Neural cell (in vitro differentiated cells): ENCODE measurements around the gene PABPN1L. TPM values are rescaled to one million over a fixed set of nuclear protein-coding genes. Genes with fewer than 3 reads are reported as not detected.

Source experiments
- H2AFZ ChIP-seq: fragments of 200-600, 300-800 bp; sonication (generic), shearing (Covaris generic); 2 replicates; pipeline ENCODE4 v1.6.0; 2014; ENCODE audit warnings: low read depth, mild to moderate bottlenecking, antibody characterized with exemption, low read length, moderate library complexity
- H3F3A ChIP-seq: fragments of 200-600 bp; shearing (Covaris generic); 2 replicates; pipeline ENCODE4 v1.6.1; 2016; ENCODE audit warnings: mild to moderate bottlenecking, moderate library complexity, mixed read lengths, antibody characterized with exemption, low read length; ENCODE audit not compliant: insufficient read depth, poor library complexity, severe bottlenecking
- H3K27ac ChIP-seq: fragments of 200-600, 300-800 bp; sonication (generic), shearing (Covaris generic); 2 replicates; pipeline ENCODE4 v1.5.1; 2014; ENCODE audit warnings: mild to moderate bottlenecking, low read length, moderate library complexity
- H3K27me3 ChIP-seq: fragments of 300-800, 200-600 bp; sonication (generic), shearing (Covaris generic); 2 replicates; pipeline ENCODE4 v1.6.0; 2014; ENCODE audit warnings: mild to moderate bottlenecking, low read depth, low read length, moderate library complexity; ENCODE audit not compliant: insufficient read depth
- H3K36me3 ChIP-seq: fragments of 300-800, 200-600 bp; sonication (generic), shearing (Covaris generic); 2 replicates; pipeline ENCODE4 v1.5.1; 2014; ENCODE audit warnings: mild to moderate bottlenecking, antibody characterized with exemption, low read length, moderate library complexity; ENCODE audit not compliant: insufficient read depth
- H3K4me2 ChIP-seq: fragments of 300-800, 200-600 bp; sonication (generic), shearing (Covaris generic); 2 replicates; pipeline ENCODE4 v1.6.0; 2014; ENCODE audit warnings: mild to moderate bottlenecking, low read length
- H3K4me3 ChIP-seq: fragments of 300-800, 200-600 bp; sonication (generic), shearing (Covaris generic); 2 replicates; pipeline ENCODE4 v1.5.1; 2014; ENCODE audit warnings: mild to moderate bottlenecking, low read length, moderate library complexity
- H3K79me2 ChIP-seq: fragments of 200-600 bp; shearing (Covaris generic); replicated peaks from 2 replicates; pipeline ENCODE4 v1.6.0; 2014; ENCODE audit warnings: mild to moderate bottlenecking, low read length, moderate library complexity; ENCODE audit not compliant: insufficient read depth
- H3K9ac ChIP-seq: fragments of 300-800, 200-600 bp; sonication (generic), shearing (Covaris generic); 2 replicates; pipeline ENCODE4 v1.6.1; 2016; ENCODE audit warnings: mild to moderate bottlenecking, low read length, mixed read lengths
- H3K9me2 ChIP-seq: fragments of 200-600 bp; shearing (Covaris generic); 2 replicates; pipeline ENCODE4 v1.6.1; 2016; ENCODE audit warnings: mild to moderate bottlenecking, low read length, mixed read lengths; ENCODE audit not compliant: insufficient read depth
- H3K9me3 ChIP-seq: fragments of 200-600, 300-800 bp; sonication (generic), shearing (Covaris generic); 2 replicates; pipeline ENCODE4 v1.6.1; 2016; ENCODE audit warnings: mild to moderate bottlenecking, mixed run types, low read length, moderate library complexity, mixed read lengths
- H4K20me1 ChIP-seq: fragments of 200-600 bp; shearing (Covaris generic); 2 replicates; pipeline ENCODE4 v1.6.1; 2016; ENCODE audit warnings: mild to moderate bottlenecking, mixed run types; ENCODE audit not compliant: insufficient read depth
- CTCF ChIP-seq: fragments of 450-650 bp; IDR thresholded peaks from 2 replicates; pipeline ENCODE4 v1.5.1; 2014; ENCODE audit warnings: antibody characterized with exemption, mild to moderate bottlenecking, moderate library complexity; ENCODE audit not compliant: poor library complexity, severe bottlenecking
- EP300 ChIP-seq: fragments of 450-650 bp; conservative IDR thresholded peaks from 2 replicates; pipeline ENCODE4 v1.6.1; 2014; ENCODE audit warnings: antibody characterized with exemption, mild to moderate bottlenecking, moderate library complexity; ENCODE audit not compliant: poor library complexity, severe bottlenecking
- EZH2 ChIP-seq: fragments of 200-600, 300-800 bp; shearing (Covaris generic), sonication (generic); IDR thresholded peaks from 2 replicates; pipeline ENCODE4 v1.6.1; 2014; ENCODE audit warnings: antibody characterized with exemption, low read length, borderline replicate concordance, mild to moderate bottlenecking; ENCODE audit not compliant: insufficient read depth, poor library complexity, severe bottlenecking
- MXI1 ChIP-seq: fragments of 450-650 bp; conservative IDR thresholded peaks from 2 replicates; pipeline ENCODE4 v1.6.1; 2014; ENCODE audit warnings: antibody characterized with exemption, mild to moderate bottlenecking; ENCODE audit not compliant: poor library complexity, severe bottlenecking
- POLR2AphosphoS5 ChIP-seq: IDR thresholded peaks from 2 replicates; pipeline ENCODE4 v1.6.1; 2012
- RAD21 ChIP-seq: fragments of 450-650 bp; conservative IDR thresholded peaks from 2 replicates; pipeline ENCODE4 v1.6.1; 2014; ENCODE audit warnings: antibody characterized with exemption, mild to moderate bottlenecking, moderate library complexity
- REST ChIP-seq: IDR thresholded peaks from 2 replicates; pipeline ENCODE4 v1.6.1; 2012; ENCODE audit warnings: borderline replicate concordance
- SMC3 ChIP-seq: fragments of 450-650 bp; conservative IDR thresholded peaks from 2 replicates; pipeline ENCODE4 v1.6.1; 2014; ENCODE audit warnings: antibody characterized with exemption, mild to moderate bottlenecking, moderate library complexity; ENCODE audit not compliant: poor library complexity
- TAF1 ChIP-seq: IDR thresholded peaks from 2 replicates; pipeline ENCODE4 v1.6.1; 2012; ENCODE audit warnings: low read depth
- polyA plus RNA-seq: library from polyadenylated mRNA; depleted of rRNA; stranded (reverse); fragments of >200 nt; gene quantifications from 2 replicates; pipeline ENCODE4 v1.2.3, GENCODE V29; 2014

The PABPN1L gene
- polyA plus RNA-seq, 1 donor from 2014 or later, result 0.20 TPM

GRCh38 chr16:88828711-88829110, 37.7 kb downstream of the PABPN1L start:
- no peak for TF ChIP-seq EP300
- TF ChIP-seq EZH2, result no peak
- no peak for TF ChIP-seq RAD21
- no peak for TF ChIP-seq REST
- no peak for TF ChIP-seq SMC3
- TF ChIP-seq TAF1, result no peak
- no peak for TF ChIP-seq MXI1
- TF ChIP-seq POLR2AphosphoS5, result no peak
- no peak for TF ChIP-seq CTCF
- Histone ChIP-seq H3K9me3 (no peaks in the 10 kb centered on the region), H3K27ac (no peak overlapping the region), H3K9ac (no peak overlapping the region), H3K79me2 (no peaks in the 10 kb centered on the region), H3K4me3 (no peak overlapping the region), H3K36me3 (no peaks in the 10 kb centered on the region), H3K4me2 (no peak overlapping the region), H2AFZ (no peak overlapping the region), H3F3A (no peaks in the 10 kb centered on the region), H3K27me3 (no peaks in the 10 kb centered on the region), H3K9me2 (no peaks in the 10 kb centered on the region), H4K20me1 (no peaks in the 10 kb centered on the region)

- Histone ChIP-seq H3F3A (no peaks in the 10 kb centered on the region), H2AFZ (no peak overlapping the region), H3K27me3 (no peaks in the 10 kb centered on the region), H3K9ac (no peak overlapping the region), H3K9me3 (no peaks in the 10 kb centered on the region), H4K20me1 (no peaks in the 10 kb centered on the region), H3K36me3 (no peaks in the 10 kb centered on the region), H3K79me2 (no peaks in the 10 kb centered on the region), H3K4me3 (no peak overlapping the region), H3K27ac (no peak overlapping the region), H3K4me2 (no peak overlapping the region), H3K9me2 (no peaks in the 10 kb centered on the region)
- TF ChIP-seq SMC3, result no peak
- no peak for TF ChIP-seq TAF1
- TF ChIP-seq POLR2AphosphoS5, result no peak
- TF ChIP-seq CTCF, result no peak
- no peak for TF ChIP-seq RAD21
- no peak for TF ChIP-seq EP300
- no peak for TF ChIP-seq EZH2
- no peak for TF ChIP-seq REST
- TF ChIP-seq MXI1, result no peak
Observed at GRCh38 chr16:88827727-88828126, 38.7 kb downstream of the PABPN1L start.
